ENCODE data around the gene COL1A2.

The COL1A2 gene

GRCh38 chr7:94364816-94365215, 29.9 kb upstream of the COL1A2 start:
- Histone ChIP-seq H3K9ac (ENCODE audit: low read length) (no peak overlapping the region), H3K27ac (ENCODE audit: low read depth, low read length) (no peak overlapping the region), H3K27me3 (ENCODE audit: control insufficient read depth, insufficient read depth, low read length) (no peaks in the 10 kb centered on the region), H3K4me1 (ENCODE audit: control insufficient read depth, insufficient read depth, low read length) (no peaks in the 10 kb centered on the region), H3K4me3 (ENCODE audit: low read depth, low read length) (no peak overlapping the region), H3K36me3 (ENCODE audit: control insufficient read depth, insufficient read depth, low read length) (no peaks in the 10 kb centered on the region), H3K9me3 (ENCODE audit: control insufficient read depth, insufficient read depth, low read depth, low read length) (no peaks in the 10 kb centered on the region)

DNA sequence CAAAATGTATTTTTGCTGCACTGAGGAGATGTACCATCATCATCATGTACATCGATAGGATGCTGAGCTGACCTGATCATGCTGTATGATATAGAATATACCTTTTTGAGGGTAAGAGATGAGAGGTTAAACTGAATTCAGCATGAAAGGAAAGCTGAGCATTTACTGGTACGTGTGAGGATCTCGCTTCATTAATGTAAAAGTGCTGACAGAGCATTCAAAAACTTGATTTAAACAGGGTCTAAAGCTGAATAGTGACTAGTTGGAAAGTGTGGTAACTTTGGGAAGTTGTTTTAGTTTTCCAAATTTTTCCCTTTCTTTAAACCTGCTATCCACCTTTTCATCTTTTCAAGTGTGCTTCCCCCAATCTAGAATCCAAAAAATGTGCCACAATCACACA, 28.5 kb upstream of the COL1A2 start:
- no peak overlapping the region for H3K27ac ChIP-seq (ENCODE audit: low read depth, low read length)
- no peaks in the 10 kb centered on the region for H3K4me1 ChIP-seq (ENCODE audit: control insufficient read depth, insufficient read depth, low read length)
- no peaks in the 10 kb centered on the region for H3K9me3 ChIP-seq (ENCODE audit: control insufficient read depth, insufficient read depth, low read depth, low read length)
- H3K36me3 ChIP-seq (ENCODE audit: control insufficient read depth, insufficient read depth, low read length): no peaks in the 10 kb centered on the region
- H3K9ac ChIP-seq (ENCODE audit: low read length): no peak overlapping the region
- H3K4me3 ChIP-seq (ENCODE audit: low read depth, low read length): no peak overlapping the region
- H3K27me3 ChIP-seq (ENCODE audit: control insufficient read depth, insufficient read depth, low read length): no peaks in the 10 kb centered on the region

DNA sequence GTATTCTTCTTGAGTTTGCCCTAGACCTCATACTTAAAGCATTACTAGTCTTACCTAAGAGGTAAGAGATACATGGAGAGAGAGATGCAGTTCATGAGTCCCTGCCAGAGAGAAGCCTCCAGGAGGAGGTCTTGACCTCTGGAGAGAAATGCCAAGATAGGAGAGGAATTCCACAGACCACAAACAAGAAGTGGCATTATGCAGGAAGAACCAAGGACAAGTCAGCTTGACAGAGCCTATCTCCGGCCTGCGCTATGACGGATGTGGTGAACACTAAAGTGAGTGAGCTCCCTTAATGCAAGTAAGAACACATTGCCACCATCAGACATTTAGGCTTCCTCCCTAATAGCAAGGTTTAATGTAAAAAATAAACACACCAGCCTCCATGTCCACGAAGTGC, 27.9 kb upstream of the COL1A2 start:
- Histone ChIP-seq H3K9ac (ENCODE audit: low read length) (no peak overlapping the region), H3K27me3 (ENCODE audit: control insufficient read depth, insufficient read depth, low read length) (no peaks in the 10 kb centered on the region), H3K36me3 (ENCODE audit: control insufficient read depth, insufficient read depth, low read length) (no peaks in the 10 kb centered on the region), H3K4me1 (ENCODE audit: control insufficient read depth, insufficient read depth, low read length) (no peaks in the 10 kb centered on the region), H3K9me3 (ENCODE audit: control insufficient read depth, insufficient read depth, low read depth, low read length) (no peaks in the 10 kb centered on the region), H3K4me3 (ENCODE audit: low read depth, low read length) (no peak overlapping the region), H3K27ac (ENCODE audit: low read depth, low read length) (no peak overlapping the region)

GRCh38 chr7:94367949-94368348, 26.7 kb upstream of the COL1A2 start:
- H3K9me3 ChIP-seq (ENCODE audit: control insufficient read depth, insufficient read depth, low read depth, low read length): no peaks in the 10 kb centered on the region; the same call in 1 of the 2 replicates
- H3K4me1 ChIP-seq (ENCODE audit: control insufficient read depth, insufficient read depth, low read length): no peaks in the 10 kb centered on the region
- H3K36me3 ChIP-seq (ENCODE audit: control insufficient read depth, insufficient read depth, low read length): no peaks in the 10 kb centered on the region
- H3K27ac ChIP-seq (ENCODE audit: low read depth, low read length): no peak overlapping the region
- H3K9ac ChIP-seq (ENCODE audit: low read length): no peak overlapping the region
- no peaks in the 10 kb centered on the region for H3K27me3 ChIP-seq (ENCODE audit: control insufficient read depth, insufficient read depth, low read length)
- no peak overlapping the region for H3K4me3 ChIP-seq (ENCODE audit: low read depth, low read length)

GRCh38 chr7:94368371-94368791, 26.3 kb upstream of the COL1A2 start:
- Histone ChIP-seq H3K9ac (ENCODE audit: low read length) (no peak overlapping the region), H3K36me3 (ENCODE audit: control insufficient read depth, insufficient read depth, low read length) (no peaks in the 10 kb centered on the region), H3K9me3 (ENCODE audit: control insufficient read depth, insufficient read depth, low read depth, low read length) (no peaks in the 10 kb centered on the region; the same call in 1 of the 2 replicates), H3K4me3 (ENCODE audit: low read depth, low read length) (no peak overlapping the region), H3K27ac (ENCODE audit: low read depth, low read length) (no peak overlapping the region), H3K4me1 (ENCODE audit: control insufficient read depth, insufficient read depth, low read length) (no peaks in the 10 kb centered on the region), H3K27me3 (ENCODE audit: control insufficient read depth, insufficient read depth, low read length) (no peaks in the 10 kb centered on the region)

- Histone ChIP-seq H3K27ac (ENCODE audit: low read depth, low read length) (peak overlapping the region; percentile 11; the same call in 1 of the 2 replicates), H3K27me3 (ENCODE audit: control insufficient read depth, insufficient read depth, low read length) (no peaks in the 10 kb centered on the region), H3K9me3 (ENCODE audit: control insufficient read depth, insufficient read depth, low read depth, low read length) (no peaks in the 10 kb centered on the region; the same call in 1 of the 2 replicates), H3K4me3 (ENCODE audit: low read depth, low read length) (0 out of 2 replicates have a peak overlapping the region, but pooled peaks have one; percentile 44), H3K4me1 (ENCODE audit: control insufficient read depth, insufficient read depth, low read length) (peaks cover 26% of the 10 kb centered on the region), H3K36me3 (ENCODE audit: control insufficient read depth, insufficient read depth, low read length) (no peaks in the 10 kb centered on the region), H3K9ac (ENCODE audit: low read length) (no peak overlapping the region)
Observed at GRCh38 chr7:94374231-94374630, 20.5 kb upstream of the COL1A2 start.

DNA sequence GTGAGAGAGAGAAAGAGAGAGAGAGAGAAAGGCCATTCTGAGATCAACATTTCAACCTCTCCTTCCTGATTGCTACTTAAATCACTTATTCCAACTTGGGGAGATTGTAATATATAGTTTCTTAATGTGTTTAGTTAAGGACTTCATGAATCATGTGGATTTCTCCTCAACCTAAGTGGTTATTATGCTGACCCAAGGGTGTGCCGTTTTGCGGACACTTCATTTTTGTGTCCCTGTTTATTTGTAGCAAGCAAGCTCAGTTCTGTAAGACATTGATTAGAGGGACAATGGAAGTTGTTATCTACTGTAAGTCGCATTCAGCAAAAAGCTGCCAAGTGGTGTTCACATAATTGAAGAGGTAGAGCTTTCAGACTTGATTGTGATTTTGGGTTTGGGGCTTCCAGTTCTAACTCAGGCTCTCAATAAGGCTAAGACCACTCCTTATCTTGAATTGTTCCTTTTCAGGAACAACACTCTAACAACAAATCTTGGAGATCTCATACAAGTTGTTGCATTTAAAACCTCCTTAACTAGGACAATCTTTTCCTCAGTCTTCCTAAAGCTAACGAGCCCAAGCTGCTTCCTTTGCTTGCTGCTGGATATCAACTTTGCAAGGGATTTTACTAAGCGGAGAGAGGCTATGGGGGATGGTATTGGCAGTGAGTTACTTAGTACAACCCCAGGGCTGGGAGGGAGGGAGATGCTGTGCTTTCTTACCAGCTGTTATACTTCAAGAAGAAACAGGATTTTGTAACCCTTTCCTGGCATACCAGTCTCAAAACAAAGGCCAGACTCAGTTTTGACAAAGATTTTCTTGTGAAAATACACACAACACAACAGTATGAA, 19.8 kb upstream of the COL1A2 start:
- no peaks in the 10 kb centered on the region for H3K36me3 ChIP-seq (ENCODE audit: control insufficient read depth, insufficient read depth, low read length)
- H3K9ac ChIP-seq (ENCODE audit: low read length): peak overlapping the region; percentile 61
- H3K9me3 ChIP-seq (ENCODE audit: control insufficient read depth, insufficient read depth, low read depth, low read length): no peaks in the 10 kb centered on the region; the same call in 1 of the 2 replicates
- peak overlapping the region; percentile 44 for H3K4me3 ChIP-seq (ENCODE audit: low read depth, low read length)
- H3K27ac ChIP-seq (ENCODE audit: low read depth, low read length): peak overlapping the region; percentile 85; the same call in 1 of the 2 replicates
- H3K27me3 ChIP-seq (ENCODE audit: control insufficient read depth, insufficient read depth, low read length): no peaks in the 10 kb centered on the region
- peaks cover 26% of the 10 kb centered on the region for H3K4me1 ChIP-seq (ENCODE audit: control insufficient read depth, insufficient read depth, low read length)

DNA sequence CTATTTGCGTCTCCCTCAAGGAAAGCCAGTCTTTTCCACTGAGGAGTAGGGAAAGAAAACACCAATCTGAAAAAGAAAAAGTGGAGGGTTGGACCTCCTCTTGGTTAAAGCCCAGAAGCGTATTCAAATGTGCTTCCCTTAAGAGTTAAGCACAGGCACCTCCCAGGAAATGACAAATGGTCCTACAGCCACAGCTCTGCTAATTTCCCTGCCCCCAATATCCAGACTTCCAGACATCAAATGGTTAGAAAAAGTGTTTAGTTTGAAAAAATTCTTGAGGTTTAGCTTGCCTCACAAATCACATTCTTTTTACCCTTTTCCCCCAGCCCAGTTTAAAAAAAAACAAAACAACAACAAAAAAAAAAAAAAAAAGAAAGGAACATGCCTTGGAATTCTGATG, 19.0 kb upstream of the COL1A2 start:
- Histone ChIP-seq H3K27me3 (ENCODE audit: control insufficient read depth, insufficient read depth, low read length) (no peaks in the 10 kb centered on the region), H3K4me1 (ENCODE audit: control insufficient read depth, insufficient read depth, low read length) (peaks cover 26% of the 10 kb centered on the region), H3K9me3 (ENCODE audit: control insufficient read depth, insufficient read depth, low read depth, low read length) (no peaks in the 10 kb centered on the region; the same call in 1 of the 2 replicates), H3K4me3 (ENCODE audit: low read depth, low read length) (peak overlapping the region; percentile 44), H3K27ac (ENCODE audit: low read depth, low read length) (peak overlapping the region; percentile 85; the same call in 1 of the 2 replicates), H3K9ac (ENCODE audit: low read length) (peak overlapping the region; percentile 32), H3K36me3 (ENCODE audit: control insufficient read depth, insufficient read depth, low read length) (no peaks in the 10 kb centered on the region)

GRCh38 chr7:94376281-94376680, 18.4 kb upstream of the COL1A2 start:
- Histone ChIP-seq H3K27me3 (ENCODE audit: control insufficient read depth, insufficient read depth, low read length) (no peaks in the 10 kb centered on the region), H3K36me3 (ENCODE audit: control insufficient read depth, insufficient read depth, low read length) (no peaks in the 10 kb centered on the region), H3K4me1 (ENCODE audit: control insufficient read depth, insufficient read depth, low read length) (peaks cover 26% of the 10 kb centered on the region), H3K9me3 (ENCODE audit: control insufficient read depth, insufficient read depth, low read depth, low read length) (no peaks in the 10 kb centered on the region; the same call in 1 of the 2 replicates), H3K4me3 (ENCODE audit: low read depth, low read length) (no peak overlapping the region), H3K9ac (ENCODE audit: low read length) (no peak overlapping the region), H3K27ac (ENCODE audit: low read depth, low read length) (no peak overlapping the region; the same call in 1 of the 2 replicates)

- H3K4me1 ChIP-seq (ENCODE audit: control insufficient read depth, insufficient read depth, low read length): peaks cover 26% of the 10 kb centered on the region
- no peaks in the 10 kb centered on the region for H3K36me3 ChIP-seq (ENCODE audit: control insufficient read depth, insufficient read depth, low read length)
- no peak overlapping the region for H3K9ac ChIP-seq (ENCODE audit: low read length)
- no peaks in the 10 kb centered on the region for H3K27me3 ChIP-seq (ENCODE audit: control insufficient read depth, insufficient read depth, low read length)
- no peaks in the 10 kb centered on the region for H3K9me3 ChIP-seq (ENCODE audit: control insufficient read depth, insufficient read depth, low read depth, low read length)
- no peak overlapping the region for H3K4me3 ChIP-seq (ENCODE audit: low read depth, low read length)
- no peak overlapping the region for H3K27ac ChIP-seq (ENCODE audit: low read depth, low read length)
Observed at GRCh38 chr7:94378356-94378755, 16.3 kb upstream of the COL1A2 start.

GRCh38 chr7:94380264-94380663, 14.4 kb upstream of the COL1A2 start:
- H3K9me3 ChIP-seq (ENCODE audit: control insufficient read depth, insufficient read depth, low read depth, low read length): no peaks in the 10 kb centered on the region
- no peaks in the 10 kb centered on the region for H3K36me3 ChIP-seq (ENCODE audit: control insufficient read depth, insufficient read depth, low read length)
- H3K27me3 ChIP-seq (ENCODE audit: control insufficient read depth, insufficient read depth, low read length): no peaks in the 10 kb centered on the region
- no peak overlapping the region for H3K4me3 ChIP-seq (ENCODE audit: low read depth, low read length)
- no peak overlapping the region for H3K27ac ChIP-seq (ENCODE audit: low read depth, low read length)
- H3K4me1 ChIP-seq (ENCODE audit: control insufficient read depth, insufficient read depth, low read length): peaks cover 22% of the 10 kb centered on the region
- H3K9ac ChIP-seq (ENCODE audit: low read length): no peak overlapping the region
